Myocyte (in vitro differentiated cells): Measurements from ENCODE around the gene PPID. TPM values are rescaled to one million over a fixed set of nuclear protein-coding genes. Genes with fewer than 3 reads are reported as not detected.
"Not testable (repeated sequence)": the region's sequence is repeated elsewhere in the genome, so short reads cannot be mapped to it uniquely, and the experiment has no call there.

Experiments used
- DNase-seq: peaks from one replicate; pipeline ENCODE4 v3.0.0-alpha.2; 2012; ENCODE audit warnings: low read depth
- total RNA-seq: library from RNA; depleted of rRNA; stranded (reverse); fragments of >200 nt; gene quantifications from 2 replicates; pipeline ENCODE4 v1.2.3, GENCODE V29; 2014

Gene PPID
- total RNA-seq, 1 donor from 2014 or later, result 51.6 TPM

GRCh38 chr4:158669310-158669709, 53.9 kb downstream of the PPID start:
- DNase-seq, result no peak

- peak; percentile 32 for DNase-seq
These were observed 55.5 kb downstream of the PPID start for GRCh38 chr4:158667651-158668198.

GRCh38 chr4:158666892-158667291, 56.3 kb downstream of the PPID start:
- no peak for DNase-seq

GRCh38 chr4:158664806-158665205, 58.4 kb downstream of the PPID start:
- DNase-seq, result no peak

- not testable (repeated sequence) for DNase-seq
These were observed 59.2 kb downstream of the PPID start for GRCh38 chr4:158663707-158664625.

GRCh38 chr4:158663255-158663654, 59.9 kb downstream of the PPID start:
- not testable (repeated sequence) for DNase-seq

Other genes with a start within 250 kb of the PPID start
- gene RXFP1, start 201.5 kb downstream of the PPID start, total RNA-seq, result 0.11 TPM in 1 of 2 replicates, not detected in the other
- 33.7 and 34.2 TPM in 2 replicates for gene C4orf46, start 51.5 kb downstream of the PPID start, total RNA-seq
- gene ETFDH, start 51.1 kb downstream of the PPID start, total RNA-seq, result 21.9 and 25.4 TPM in 2 replicates
- 21.3 and 42.9 TPM in 2 replicates for gene FNIP2, start 45.6 kb upstream of the PPID start, total RNA-seq